ENCODE data around the gene SQSTM1.
"Not testable (repeated sequence)": the region's sequence is repeated elsewhere in the genome, so short reads cannot be mapped to it uniquely, and the experiment has no call there.

SQSTM1 gene

GRCh38 chr5:179786861-179787260 is 33.8 kb upstream of the SQSTM1 start:
- DNase-seq (ENCODE audit: low read depth in 1 of 2, low spot score in 1 of 2), result no peak
- in situ Hi-C loops (cut with HindIII; ENCODE audit: low pct_unique_long_range_greater_than_20kb, low sequenced_read_pairs), result no loop called here
- no peak for TF ChIP-seq JUND (IDR thresholded peaks at IDR 0.05; ENCODE audit: low read depth)

DNA sequence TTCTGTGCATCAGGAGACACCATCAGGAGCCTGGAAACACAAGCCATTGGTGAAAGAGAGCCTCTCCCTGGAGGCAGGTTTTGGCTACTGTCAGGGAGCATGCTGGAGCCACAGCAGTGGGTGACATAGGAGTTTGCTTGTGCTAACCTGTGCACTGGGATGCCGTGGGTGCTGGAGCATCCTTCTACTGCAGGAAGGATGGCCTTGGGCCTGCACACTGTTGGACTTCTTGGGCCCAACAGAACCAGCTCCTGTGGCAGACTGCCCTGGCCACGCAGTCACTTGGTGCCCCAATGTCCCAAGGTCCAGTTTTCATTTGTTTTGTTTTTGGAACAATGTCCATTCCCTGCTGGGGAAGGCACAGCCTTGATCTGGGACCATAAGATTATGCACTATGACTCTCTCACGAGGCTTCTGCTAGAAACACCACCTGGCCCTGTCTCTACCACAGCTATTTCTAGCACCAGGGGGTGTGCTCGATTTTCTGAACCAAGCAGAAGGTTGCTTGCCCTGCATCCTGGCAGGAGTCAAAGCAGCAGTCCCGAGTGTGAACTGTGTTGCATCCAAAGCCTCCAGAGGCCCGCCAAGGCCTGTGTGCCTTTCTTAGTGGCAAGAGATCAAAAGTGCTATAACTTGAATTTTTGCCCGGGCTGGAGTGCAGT is 32.4 kb upstream of the SQSTM1 start:
- in situ Hi-C loops (cut with HindIII; ENCODE audit: low pct_unique_long_range_greater_than_20kb, low sequenced_read_pairs), result no loop called here
- no peak for TF ChIP-seq JUND (IDR thresholded peaks at IDR 0.05; ENCODE audit: low read depth)
- DNase-seq (ENCODE audit: low read depth in 1 of 2, low spot score in 1 of 2), result no peak

DNA sequence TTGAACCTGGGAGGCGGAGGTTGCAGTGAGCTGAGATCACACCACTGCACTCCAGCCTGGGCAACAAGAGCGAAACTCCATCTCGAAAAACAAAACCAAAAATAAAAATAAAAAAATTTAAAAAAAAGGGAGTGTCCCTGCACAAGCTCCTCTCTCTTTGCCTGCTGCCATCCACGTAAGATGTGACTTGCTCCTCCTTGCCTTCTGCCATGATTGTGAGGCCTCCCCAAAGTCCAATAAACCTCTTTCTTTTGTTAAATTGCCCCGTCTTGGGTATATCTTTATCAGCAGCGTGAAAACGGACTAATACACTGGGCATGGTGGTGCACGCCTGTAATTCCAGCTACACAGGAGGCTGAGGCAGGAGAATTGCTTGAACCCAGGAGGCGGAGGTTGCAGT is 31.4 kb upstream of the SQSTM1 start:
- DNase-seq (ENCODE audit: low read depth in 1 of 2, low spot score in 1 of 2); in situ Hi-C loops (cut with HindIII; ENCODE audit: low pct_unique_long_range_greater_than_20kb, low sequenced_read_pairs): not testable (repeated sequence)

DNA sequence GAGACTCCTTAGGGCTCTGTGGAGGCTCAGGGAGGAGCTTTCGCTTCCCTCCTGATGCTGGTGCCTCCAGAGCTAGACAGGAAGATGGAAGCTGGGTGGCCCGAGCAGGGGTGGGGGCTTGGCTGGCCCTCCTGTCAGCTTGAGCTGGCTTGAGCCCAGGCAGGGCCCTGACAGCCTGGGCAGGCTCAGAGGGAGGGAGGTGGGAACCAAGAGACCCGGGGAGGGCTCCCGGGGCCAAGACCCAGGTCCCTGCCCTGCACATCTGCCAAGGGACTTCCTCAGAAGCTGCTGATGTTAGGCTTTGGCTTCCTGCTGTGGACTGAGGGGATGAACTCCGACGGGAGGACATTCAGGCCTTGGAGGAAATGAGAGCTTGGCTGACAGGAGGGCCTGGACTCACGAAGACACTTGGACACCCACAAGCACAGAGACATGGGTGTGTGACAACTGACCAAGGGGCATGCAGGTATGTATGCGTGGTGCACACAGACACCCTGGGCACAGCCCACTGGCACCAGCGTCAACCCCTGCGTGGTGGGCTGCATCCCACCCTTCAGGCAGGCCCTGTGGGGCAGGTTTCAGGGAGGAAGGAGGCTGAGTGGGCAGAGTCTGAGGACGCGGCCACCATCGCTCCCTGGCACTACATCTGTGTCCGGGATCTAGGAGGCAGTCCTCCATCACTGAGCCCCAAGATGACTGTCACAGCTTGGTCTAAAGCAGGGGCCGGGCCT is 28.7 kb upstream of the SQSTM1 start:
- in situ Hi-C loops (cut with HindIII; ENCODE audit: low pct_unique_long_range_greater_than_20kb, low sequenced_read_pairs), result no loop called here
- TF ChIP-seq JUND (IDR thresholded peaks at IDR 0.05; ENCODE audit: low read depth), result no peak
- no peak for DNase-seq (ENCODE audit: low read depth in 1 of 2, low spot score in 1 of 2)

DNA sequence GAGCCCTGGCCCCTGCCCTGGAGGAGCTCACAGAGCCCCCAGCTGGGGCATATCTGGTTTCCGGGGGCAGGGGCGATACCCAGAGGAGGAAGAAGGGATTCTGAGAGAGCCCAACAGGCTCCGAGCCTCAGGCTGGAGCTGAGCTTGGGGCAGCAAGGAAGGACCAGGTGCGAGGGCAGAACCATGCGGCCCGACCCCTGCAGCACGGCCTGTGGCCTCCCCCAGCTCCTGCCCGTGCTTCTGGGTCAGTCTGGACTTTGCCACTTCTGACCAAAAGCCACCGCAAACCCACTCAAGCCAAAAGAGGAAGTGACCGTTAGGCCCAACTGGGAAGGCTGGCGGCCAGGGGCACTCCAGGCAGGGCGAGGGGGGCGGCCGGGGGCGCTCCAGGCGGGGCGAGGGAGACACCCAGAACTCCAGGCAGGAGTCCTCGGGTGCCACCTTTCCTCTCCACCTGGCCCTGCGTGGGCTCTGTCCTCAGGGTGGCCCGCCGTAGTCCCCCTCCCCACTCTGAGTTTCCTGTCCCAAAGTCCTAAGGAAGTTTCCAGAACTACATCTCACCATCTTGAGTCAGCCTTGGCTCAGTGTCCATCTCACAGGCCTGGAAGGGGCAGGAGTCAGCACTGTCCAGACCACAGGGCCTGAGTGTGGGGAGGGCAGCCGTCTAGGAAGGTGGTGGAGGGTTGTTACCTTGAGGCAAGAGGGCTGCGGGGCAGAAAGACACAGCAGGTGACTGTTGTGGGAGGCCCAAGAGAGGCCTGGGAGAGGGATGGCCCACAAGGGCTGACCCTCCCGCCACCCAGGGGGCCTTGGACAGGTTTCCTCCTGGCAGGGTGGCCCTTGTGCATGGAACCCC is 27.9 kb upstream of the SQSTM1 start:
- in situ Hi-C loops (cut with HindIII; ENCODE audit: low pct_unique_long_range_greater_than_20kb, low sequenced_read_pairs), result no loop called here
- TF ChIP-seq JUND (IDR thresholded peaks at IDR 0.05; ENCODE audit: low read depth), result no peak
- DNase-seq (ENCODE audit: low read depth in 1 of 2, low spot score in 1 of 2), result no peak

- DNase-seq (ENCODE audit: low read depth in 1 of 2, low spot score in 1 of 2), result no peak
- no peak for TF ChIP-seq JUND (IDR thresholded peaks at IDR 0.05; ENCODE audit: low read depth)
- in situ Hi-C loops (cut with HindIII; ENCODE audit: low pct_unique_long_range_greater_than_20kb, low sequenced_read_pairs), result no loop called here
Measured at GRCh38 chr5:179793468-179794139, 27.1 kb upstream of the SQSTM1 start, which contains the start of gene LTC4S. TSS of gene LTC4S (plus strand) at chr5:179793986. CDS start at chr5:179794081, 95 bp downstream.

DNA sequence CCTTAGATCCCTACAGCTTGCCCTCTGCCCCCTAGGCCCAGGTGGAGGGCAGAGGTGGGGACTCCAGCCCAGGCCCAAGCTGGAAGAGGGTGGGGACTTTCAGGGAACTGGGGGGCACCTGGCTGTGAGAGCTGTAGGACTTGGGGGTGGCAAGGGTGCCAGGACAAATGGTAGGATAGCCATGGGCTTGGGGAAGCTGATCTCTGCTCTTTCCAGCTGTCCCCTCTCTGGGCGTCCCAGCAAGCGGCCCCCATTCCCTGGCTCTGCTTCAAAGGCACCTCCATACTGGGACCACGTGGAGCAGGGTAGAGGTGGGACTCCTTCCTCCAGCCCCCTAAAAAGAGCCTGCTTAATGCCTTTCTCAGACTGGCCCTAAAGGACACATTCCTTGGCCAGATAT is 26.5 kb upstream of the SQSTM1 start:
- no peak for DNase-seq (ENCODE audit: low read depth in 1 of 2, low spot score in 1 of 2)
- in situ Hi-C loops (cut with HindIII; ENCODE audit: low pct_unique_long_range_greater_than_20kb, low sequenced_read_pairs), result no loop called here
- TF ChIP-seq JUND (IDR thresholded peaks at IDR 0.05; ENCODE audit: low read depth), result no peak

GRCh38 chr5:179794575-179794974 is 26.1 kb upstream of the SQSTM1 start:
- DNase-seq (ENCODE audit: low read depth in 1 of 2, low spot score in 1 of 2), result no peak
- in situ Hi-C loops (cut with HindIII; ENCODE audit: low pct_unique_long_range_greater_than_20kb, low sequenced_read_pairs), result no loop called here
- TF ChIP-seq JUND (IDR thresholded peaks at IDR 0.05; ENCODE audit: low read depth), result no peak

- TF ChIP-seq JUND (IDR thresholded peaks at IDR 0.05; ENCODE audit: low read depth), result no peak
- DNase-seq (ENCODE audit: low read depth in 1 of 2, low spot score in 1 of 2), result peak in 1 of 2 experiments; percentile 52
- in situ Hi-C loops (cut with HindIII; ENCODE audit: low pct_unique_long_range_greater_than_20kb, low sequenced_read_pairs), result no loop called here
Measured at GRCh38 chr5:179795049-179795862, 25.4 kb upstream of the SQSTM1 start.

DNA sequence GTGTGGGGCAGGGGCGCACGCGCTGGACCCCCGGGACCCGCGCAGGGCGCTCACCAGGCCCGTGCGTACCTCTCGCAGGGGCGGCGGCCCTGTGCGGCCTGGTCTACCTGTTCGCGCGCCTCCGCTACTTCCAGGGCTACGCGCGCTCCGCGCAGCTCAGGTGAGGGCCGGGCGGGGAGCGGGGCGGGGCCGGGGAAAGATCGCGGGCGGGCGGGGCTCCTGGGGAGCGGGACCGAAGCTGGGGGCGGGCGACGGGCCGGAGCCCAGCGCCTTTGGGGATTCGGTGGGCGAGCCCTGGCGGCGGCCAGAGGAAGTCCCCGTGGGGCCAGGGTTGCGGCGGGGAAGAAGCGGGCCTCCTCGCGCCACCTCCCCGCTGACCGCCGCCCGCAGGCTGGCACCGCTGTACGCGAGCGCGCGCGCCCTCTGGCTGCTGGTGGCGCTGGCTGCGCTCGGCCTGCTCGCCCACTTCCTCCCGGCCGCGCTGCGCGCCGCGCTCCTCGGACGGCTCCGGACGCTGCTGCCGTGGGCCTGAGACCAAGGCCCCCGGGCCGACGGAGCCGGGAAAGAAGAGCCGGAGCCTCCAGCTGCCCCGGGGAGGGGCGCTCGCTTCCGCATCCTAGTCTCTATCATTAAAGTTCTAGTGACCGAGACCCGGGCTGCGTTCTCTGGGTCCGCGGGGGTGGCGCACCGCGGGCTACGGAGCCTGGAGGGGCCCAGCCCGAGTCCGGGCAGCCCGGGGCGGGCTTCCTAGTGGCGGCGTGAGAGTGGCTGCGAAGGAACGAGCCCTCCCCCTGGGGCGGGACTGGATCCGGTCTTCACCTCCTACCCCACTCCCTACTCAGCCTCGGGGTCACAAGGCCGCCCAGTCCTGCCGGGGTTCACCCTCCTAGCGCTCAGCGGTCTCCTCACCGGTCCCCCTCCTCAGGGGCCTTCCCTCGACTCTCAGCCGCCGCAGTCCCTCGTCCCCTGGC is 24.6 kb upstream of the SQSTM1 start:
- in situ Hi-C loops (cut with HindIII; ENCODE audit: low pct_unique_long_range_greater_than_20kb, low sequenced_read_pairs), result no loop called here
- TF ChIP-seq JUND (IDR thresholded peaks at IDR 0.05; ENCODE audit: low read depth), result no peak

More for the DNA sequence above, 24.6 kb upstream of the SQSTM1 start:
- peak; percentile 78 to 90 for DNase-seq (ENCODE audit: low read depth in 1 of 2, low spot score in 1 of 2)

Measured in T47D (cell line).